ENCODE measurements around the gene STAU1.

Gene STAU1

GRCh38 chr20:49074521-49074920 is 113.6 kb downstream of the STAU1 start:
- Histone ChIP-seq H4K8ac (ENCODE audit: low read depth, low read length) (no peak overlapping the region), H3K4me1 (ENCODE audit: control insufficient read depth in 2 of 2, insufficient read depth in 1 of 2, low read depth in 1 of 2, low read length in 2 of 2) (no peaks in the 10 kb centered on the region), H3K14ac (ENCODE audit: low read length) (no peak overlapping the region), H3K23ac (ENCODE audit: low read depth, low read length, poor library complexity) (no peak overlapping the region), H3K18ac (ENCODE audit: low read length) (no peak overlapping the region), H3K4me3 (ENCODE audit: low read length in 2 of 2) (no peak overlapping the region), H2BK5ac (ENCODE audit: low read length) (no peak overlapping the region), H3K4me2 (ENCODE audit: insufficient read depth, low read length, poor library complexity, severe bottlenecking) (no peak overlapping the region), H3K79me1 (ENCODE audit: low read depth, low read length) (peaks cover 2% of the 10 kb centered on the region), H2BK15ac (ENCODE audit: low read length) (no peak overlapping the region), H3K27me3 (ENCODE audit: control insufficient read depth in 3 of 3, insufficient read depth in 3 of 3, low read depth in 1 of 3, low read length in 3 of 3) (no peaks in the 10 kb centered on the region), H3K36me3 (replicated peaks in 1 of 2; ENCODE audit: control insufficient read depth in 2 of 2, insufficient read depth in 2 of 2, low read length in 2 of 2) (peaks cover 31 to 99% of the 10 kb centered on the region in 2 donors), H3K9ac (ENCODE audit: low read depth, low read length, poor library complexity) (no peak overlapping the region), H2BK12ac (ENCODE audit: low read length) (no peak overlapping the region), H2BK120ac (ENCODE audit: low read depth, low read length) (no peak overlapping the region), H4K91ac (ENCODE audit: low read depth, low read length, poor library complexity) (no peak overlapping the region), H2AFZ (ENCODE audit: low read length) (no peak overlapping the region), H2AK5ac (ENCODE audit: low read depth, low read length) (no peak overlapping the region), H3K27ac (replicated peaks; ENCODE audit: low read length) (no peak overlapping the region), H3K4ac (ENCODE audit: low read length) (no peak overlapping the region), H3K9me3 (replicated peaks in 1 of 2; ENCODE audit: control insufficient read depth in 2 of 2, insufficient read depth in 1 of 2, low read depth in 1 of 2, low read length in 2 of 2) (no peaks in the 10 kb centered on the region)
- no peak for DNase-seq (ENCODE audit: low spot score)
- WGBS, 2 donors (ENCODE audit: extremely low coverage in 2 of 2, insufficient read length in 2 of 2, insufficient replicate concordance in 1 of 2), result no CpG with 5 or more reads among the region's 2 CpGs
